Cardiac muscle cell (in vitro differentiated cells and primary cell): ENCODE measurements around the gene CHRNA3. TPM values are rescaled to one million over a fixed set of nuclear protein-coding genes. Genes with fewer than 3 reads are reported as not detected.
A peak's percentile ranks its signal among the peaks of the same experiment; 100 is the strongest.

Source experiments
- DNase-seq, 2 donors: peaks; one replicate each; pipeline versions ENCODE4 v3.0.0 to v3.0.0-alpha.2; 2010 to 2017; ENCODE audit warnings: low read depth in 1 of 2, low spot score in 1 of 2
- H3K27ac ChIP-seq: fragments of 200-600 bp; sonication (generic); 2 replicates; pipeline ENCODE4 v1.5.1; 2016
- H3K27me3 ChIP-seq: fragments of 200-600 bp; sonication (generic); 2 replicates; pipeline ENCODE4 v1.6.0; 2016; ENCODE audit warnings: control low read depth
- H3K36me3 ChIP-seq: fragments of 200-600 bp; sonication (generic); 2 replicates; pipeline ENCODE4 v1.5.1; 2016; ENCODE audit warnings: control low read depth
- H3K4me1 ChIP-seq: fragments of 200-600 bp; sonication (generic); 2 replicates; pipeline ENCODE4 v1.8.1; 2017; ENCODE audit warnings: low read depth, mild to moderate bottlenecking, mixed run types
- H3K4me3 ChIP-seq: fragments of 200-600 bp; sonication (generic); 2 replicates; pipeline ENCODE4 v1.5.1; 2016; ENCODE audit warnings: mild to moderate bottlenecking
- H3K9me3 ChIP-seq: fragments of 200-600 bp; sonication (generic); 2 replicates; pipeline ENCODE4 v1.5.1; 2017; ENCODE audit warnings: low read depth, mild to moderate bottlenecking, control low read depth
- polyA plus RNA-seq: library from polyadenylated mRNA; unstranded; fragments of >200 nt; fragmentation: Nextera tagmentation; extraction: Ambion mirVana; gene quantifications from 2 replicates; pipeline ENCODE4 v1.2.1, GENCODE V29; 2016
- total RNA-seq: library from RNA; depleted of rRNA; stranded (reverse); fragments of >200 nt; gene quantifications from 2 replicates; pipeline ENCODE4 v1.2.3, GENCODE V29; 2016
- TF ChIP-seq, protein P1 (sequence below): IDR thresholded peaks from 2 replicates; pipeline ENCODE4 v1.5.1; 2012; ENCODE audit warnings: low read depth, mild to moderate bottlenecking, low read length

CHRNA3 gene
- total and polyA plus RNA-seq, 2 experiments from 2014 or later, result 1.7 to 2.9 TPM

DNA sequence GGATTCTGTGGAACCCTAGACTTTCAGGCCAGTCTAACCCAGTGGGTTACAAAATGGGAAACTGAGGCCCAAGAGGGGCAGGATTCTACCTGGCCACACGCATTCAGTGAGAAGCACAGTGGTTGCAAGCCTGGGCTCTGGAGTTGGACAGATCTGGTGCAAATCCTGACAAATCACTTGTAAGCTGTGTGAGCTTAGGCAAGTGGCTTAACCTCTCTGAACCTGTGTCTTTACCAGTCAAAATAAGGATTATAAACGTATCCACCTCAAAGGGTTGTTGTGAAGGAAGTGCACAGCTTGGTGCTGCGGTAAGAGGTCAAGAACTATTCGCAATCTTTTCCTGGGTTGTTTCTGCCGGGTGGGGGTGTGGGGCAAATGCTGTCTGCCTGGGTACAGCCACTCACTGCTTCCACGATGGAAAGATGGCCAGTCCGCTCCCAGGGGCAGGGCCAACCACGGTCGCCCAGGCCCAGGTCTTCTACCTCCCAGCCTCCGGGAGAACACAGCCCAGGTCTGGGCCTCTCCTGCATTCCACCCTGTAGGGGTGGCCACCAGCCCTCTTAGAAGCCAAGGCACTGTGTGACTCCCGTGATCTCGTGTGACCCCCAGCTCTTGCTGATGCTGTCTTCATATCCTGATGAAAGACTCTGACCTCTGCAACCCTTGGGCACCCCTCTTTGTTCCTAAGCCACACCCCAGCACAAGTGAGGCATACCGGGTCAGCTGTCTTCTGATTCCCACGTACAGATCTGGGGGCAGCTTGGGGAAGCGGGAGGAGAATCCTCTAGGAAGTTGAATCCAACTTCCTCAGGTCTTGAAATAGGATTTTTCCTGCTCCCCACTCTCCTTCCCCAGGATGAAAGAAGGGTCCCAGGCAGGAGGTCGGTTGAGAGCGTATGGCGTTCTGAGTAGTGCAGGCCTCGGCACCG, 1.5 kb downstream of the CHRNA3 start:
- Histone ChIP-seq H3K4me3 (peak overlapping the region; percentile 60), H3K27ac (no peak overlapping the region), H3K36me3 (no peaks in the 10 kb centered on the region), H3K4me1 (no peaks in the 10 kb centered on the region), H3K9me3 (no peaks in the 10 kb centered on the region), H3K27me3 (peaks cover 33% of the 10 kb centered on the region)
- TF ChIP-seq, protein P1, sequence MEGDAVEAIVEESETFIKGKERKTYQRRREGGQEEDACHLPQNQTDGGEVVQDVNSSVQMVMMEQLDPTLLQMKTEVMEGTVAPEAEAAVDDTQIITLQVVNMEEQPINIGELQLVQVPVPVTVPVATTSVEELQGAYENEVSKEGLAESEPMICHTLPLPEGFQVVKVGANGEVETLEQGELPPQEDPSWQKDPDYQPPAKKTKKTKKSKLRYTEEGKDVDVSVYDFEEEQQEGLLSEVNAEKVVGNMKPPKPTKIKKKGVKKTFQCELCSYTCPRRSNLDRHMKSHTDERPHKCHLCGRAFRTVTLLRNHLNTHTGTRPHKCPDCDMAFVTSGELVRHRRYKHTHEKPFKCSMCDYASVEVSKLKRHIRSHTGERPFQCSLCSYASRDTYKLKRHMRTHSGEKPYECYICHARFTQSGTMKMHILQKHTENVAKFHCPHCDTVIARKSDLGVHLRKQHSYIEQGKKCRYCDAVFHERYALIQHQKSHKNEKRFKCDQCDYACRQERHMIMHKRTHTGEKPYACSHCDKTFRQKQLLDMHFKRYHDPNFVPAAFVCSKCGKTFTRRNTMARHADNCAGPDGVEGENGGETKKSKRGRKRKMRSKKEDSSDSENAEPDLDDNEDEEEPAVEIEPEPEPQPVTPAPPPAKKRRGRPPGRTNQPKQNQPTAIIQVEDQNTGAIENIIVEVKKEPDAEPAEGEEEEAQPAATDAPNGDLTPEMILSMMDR, result no peak
- no peak for DNase-seq

- Histone ChIP-seq H3K27me3 (peaks cover 33% of the 10 kb centered on the region), H3K4me1 (no peaks in the 10 kb centered on the region), H3K4me3 (no peak overlapping the region), H3K36me3 (no peaks in the 10 kb centered on the region), H3K27ac (no peak overlapping the region), H3K9me3 (no peaks in the 10 kb centered on the region)
- TF ChIP-seq, protein P1, result peak; percentile 80
- peak; percentile 93 to 94 for DNase-seq
These were observed 2.3 kb downstream of the CHRNA3 start for GRCh38 chr15:78618490-78618934.

GRCh38 chr15:78618064-78618463, 2.7 kb downstream of the CHRNA3 start:
- no peaks in the 10 kb centered on the region for H3K36me3 ChIP-seq
- no peaks in the 10 kb centered on the region for H3K9me3 ChIP-seq
- TF ChIP-seq, protein P1, result no peak
- no peak for DNase-seq
- no peak overlapping the region for H3K27ac ChIP-seq
- no peak overlapping the region for H3K4me3 ChIP-seq
- H3K27me3 ChIP-seq, result peaks cover 29% of the 10 kb centered on the region
- no peaks in the 10 kb centered on the region for H3K4me1 ChIP-seq

DNA sequence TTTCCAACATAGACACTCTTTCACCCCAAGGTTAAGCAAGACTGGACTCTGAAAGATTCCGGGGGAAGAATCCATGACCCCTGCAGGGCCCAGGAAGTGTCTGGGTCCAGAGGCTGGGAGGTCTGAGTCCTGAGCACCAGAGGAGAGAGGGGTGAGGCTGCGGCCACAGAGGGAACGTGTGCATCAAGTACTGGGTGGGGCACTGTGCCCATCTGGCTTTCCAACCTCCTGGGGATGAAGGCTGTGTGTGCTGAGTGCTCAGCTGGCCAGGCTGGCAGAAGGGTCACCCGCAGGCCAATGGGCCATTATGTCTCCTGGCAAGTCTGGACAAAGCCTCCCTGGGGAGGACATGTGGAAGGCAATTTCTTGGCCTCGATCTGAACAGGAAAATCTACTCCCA, 3.3 kb downstream of the CHRNA3 start:
- peaks cover 28% of the 10 kb centered on the region for H3K27me3 ChIP-seq
- no peak overlapping the region for H3K4me3 ChIP-seq
- H3K27ac ChIP-seq, result no peak overlapping the region
- no peak for DNase-seq
- H3K4me1 ChIP-seq, result no peaks in the 10 kb centered on the region
- H3K36me3 ChIP-seq, result no peaks in the 10 kb centered on the region
- no peaks in the 10 kb centered on the region for H3K9me3 ChIP-seq
- TF ChIP-seq, protein P1, result no peak

DNA sequence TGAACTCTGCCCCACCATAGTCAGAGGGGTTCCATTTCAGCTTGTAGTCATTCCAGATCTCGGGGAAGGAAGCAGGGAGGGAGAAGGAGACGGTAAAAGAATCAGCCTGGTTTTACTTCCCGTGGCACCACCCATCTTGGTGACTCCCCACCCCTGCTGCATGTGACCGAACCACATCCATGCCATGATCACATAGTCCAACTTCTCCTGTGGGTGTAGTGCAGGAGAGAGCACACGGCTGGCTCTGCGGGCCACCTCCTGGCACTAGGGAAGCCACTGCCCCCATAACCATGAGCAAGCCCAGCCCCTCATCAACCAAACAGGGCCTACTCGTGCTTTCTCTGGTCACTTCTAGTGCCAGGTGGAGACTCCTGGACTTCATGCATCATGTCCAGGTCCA, 3.7 kb downstream of the CHRNA3 start:
- Histone ChIP-seq H3K4me1 (no peaks in the 10 kb centered on the region), H3K27ac (no peak overlapping the region), H3K9me3 (no peaks in the 10 kb centered on the region), H3K36me3 (no peaks in the 10 kb centered on the region), H3K27me3 (peaks cover 24% of the 10 kb centered on the region), H3K4me3 (no peak overlapping the region)
- TF ChIP-seq, protein P1, result no peak
- no peak for DNase-seq
